Tibial artery (tissue), 4 donors: ENCODE data around the gene TAS2R3.
A peak's percentile ranks its signal among the peaks of the same experiment; 100 is the strongest.

Source experiments
- DNase-seq, 2 donors: peaks; one replicate each; pipeline ENCODE4 v3.0.0-alpha.2; 2019
- H3K27ac ChIP-seq, 2 donors: fragments of 200-600 bp; sonication (generic) in 1 of 2; 1 replicate in 1 of 2; 2 replicates in 1 of 2; pipeline ENCODE4 v1.5.1; 2018 to 2019; ENCODE audit warnings: mild to moderate bottlenecking in 1 of 2
- H3K27me3 ChIP-seq, 2 donors: fragments of 200-600 bp; sonication (generic) in 1 of 2; one replicate each; pipeline versions ENCODE4 v1.5.1 to v1.6.0; 2016 to 2019
- H3K36me3 ChIP-seq, 3 donors: fragments of 200-600 bp; sonication (generic) in 2 of 3; one replicate each; pipeline ENCODE4 v1.5.1; 2016 to 2019; ENCODE audit warnings: mild to moderate bottlenecking in 2 of 3
- H3K4me1 ChIP-seq, 4 donors: fragments of 200-600 bp; sonication (generic) in 2 of 4; 1 replicate in 3 of 4; 2 replicates in 1 of 4; pipeline ENCODE4 v1.5.1; 2016 to 2019
- H3K4me3 ChIP-seq, 2 donors: fragments of 200-600 bp; sonication (generic) in 1 of 2; 1 replicate in 1 of 2; 2 replicates in 1 of 2; pipeline ENCODE4 v1.5.1; 2018 to 2019; ENCODE audit warnings: mild to moderate bottlenecking in 2 of 2
- H3K9me3 ChIP-seq, 3 donors: fragments of 200-600 bp; sonication (generic) in 1 of 3; one replicate each; pipeline ENCODE4 v1.5.1; 2016 to 2019
- intact Hi-C: fragments of 100-400 bp; cut with DNase I; formaldehyde crosslinking; loops from one replicate; pipeline ENCODE4 v1.15.0; 2023; ENCODE audit warnings: low total_unique reads
- TF ChIP-seq, protein P1 (sequence below), 2 experiments: fragments of 200-600 bp in 1 of 2; fragments of 450-650 bp in 1 of 2; IDR thresholded peaks; one replicate each; pipeline ENCODE4 v1.5.1; 2017 to 2019; ENCODE audit warnings: antibody characterized with exemption in 2 of 2, mild to moderate bottlenecking in 1 of 2, moderate library complexity in 1 of 2

Gene TAS2R3

DNA sequence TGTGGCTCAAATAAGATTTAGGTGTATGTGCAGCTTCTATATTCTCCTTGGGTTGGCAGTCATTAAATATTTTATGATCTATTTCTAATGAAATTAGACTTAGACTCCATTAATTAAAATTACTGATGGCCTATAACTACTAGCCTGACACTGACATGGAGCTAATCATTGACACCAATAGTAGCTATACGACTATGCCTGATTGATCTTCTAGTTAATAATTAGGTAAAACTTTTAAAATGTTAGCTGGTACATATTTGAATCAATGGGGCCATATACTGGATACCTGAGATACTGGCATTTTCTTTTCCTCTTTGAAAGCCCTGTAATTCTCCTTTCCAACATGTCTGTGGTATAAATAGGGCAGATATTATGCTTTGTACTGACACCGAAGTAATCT lies 41.4 kb upstream of the TAS2R3 start:
- TF ChIP-seq, protein P1, sequence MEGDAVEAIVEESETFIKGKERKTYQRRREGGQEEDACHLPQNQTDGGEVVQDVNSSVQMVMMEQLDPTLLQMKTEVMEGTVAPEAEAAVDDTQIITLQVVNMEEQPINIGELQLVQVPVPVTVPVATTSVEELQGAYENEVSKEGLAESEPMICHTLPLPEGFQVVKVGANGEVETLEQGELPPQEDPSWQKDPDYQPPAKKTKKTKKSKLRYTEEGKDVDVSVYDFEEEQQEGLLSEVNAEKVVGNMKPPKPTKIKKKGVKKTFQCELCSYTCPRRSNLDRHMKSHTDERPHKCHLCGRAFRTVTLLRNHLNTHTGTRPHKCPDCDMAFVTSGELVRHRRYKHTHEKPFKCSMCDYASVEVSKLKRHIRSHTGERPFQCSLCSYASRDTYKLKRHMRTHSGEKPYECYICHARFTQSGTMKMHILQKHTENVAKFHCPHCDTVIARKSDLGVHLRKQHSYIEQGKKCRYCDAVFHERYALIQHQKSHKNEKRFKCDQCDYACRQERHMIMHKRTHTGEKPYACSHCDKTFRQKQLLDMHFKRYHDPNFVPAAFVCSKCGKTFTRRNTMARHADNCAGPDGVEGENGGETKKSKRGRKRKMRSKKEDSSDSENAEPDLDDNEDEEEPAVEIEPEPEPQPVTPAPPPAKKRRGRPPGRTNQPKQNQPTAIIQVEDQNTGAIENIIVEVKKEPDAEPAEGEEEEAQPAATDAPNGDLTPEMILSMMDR (IDR thresholded peaks at IDR 0.05): no peak
- Histone ChIP-seq H3K36me3 (peaks cover 0 to 5% (median 0%) of the 10 kb centered on the region in 3 donors), H3K27me3 (no peaks in the 10 kb centered on the region), H3K4me1 (no peaks in the 10 kb centered on the region), H3K27ac (no peak overlapping the region), H3K9me3 (no peaks in the 10 kb centered on the region), H3K4me3 (no peak overlapping the region)
- no peak for DNase-seq
- intact Hi-C loops: no loop called here

DNA sequence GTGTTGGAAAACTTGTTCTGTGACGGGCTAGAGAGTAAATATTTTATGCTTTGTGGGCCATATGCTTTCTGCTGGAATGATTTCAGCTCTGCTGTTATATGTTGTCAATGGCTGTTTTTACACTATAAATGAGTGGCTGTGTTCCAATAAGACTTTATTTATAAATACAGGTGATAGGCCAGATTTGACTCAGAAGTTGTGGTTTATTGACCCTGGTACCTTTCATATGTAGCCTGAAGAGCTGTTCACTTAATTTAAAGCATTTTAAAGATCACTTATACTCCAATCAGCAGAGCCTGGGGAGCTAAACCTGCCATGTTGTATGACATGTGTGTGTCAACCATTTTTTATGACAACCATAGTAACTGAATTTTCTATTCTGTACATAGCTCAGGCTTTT lies 34.9 kb upstream of the TAS2R3 start:
- no peak for DNase-seq
- Histone ChIP-seq H3K4me1 (no peaks in the 10 kb centered on the region), H3K4me3 (no peak overlapping the region), H3K27me3 (no peaks in the 10 kb centered on the region), H3K9me3 (no peaks in the 10 kb centered on the region), H3K27ac (no peak overlapping the region), H3K36me3 (peaks cover 0 to 6% (median 0%) of the 10 kb centered on the region in 3 donors)
- intact Hi-C loops: loop anchor here (5.0 kb wide), 1 partner anchor 1283 kb away; no protein-coding TSS in a partner anchor
- TF ChIP-seq, protein P1 (IDR thresholded peaks at IDR 0.05): no peak

DNA sequence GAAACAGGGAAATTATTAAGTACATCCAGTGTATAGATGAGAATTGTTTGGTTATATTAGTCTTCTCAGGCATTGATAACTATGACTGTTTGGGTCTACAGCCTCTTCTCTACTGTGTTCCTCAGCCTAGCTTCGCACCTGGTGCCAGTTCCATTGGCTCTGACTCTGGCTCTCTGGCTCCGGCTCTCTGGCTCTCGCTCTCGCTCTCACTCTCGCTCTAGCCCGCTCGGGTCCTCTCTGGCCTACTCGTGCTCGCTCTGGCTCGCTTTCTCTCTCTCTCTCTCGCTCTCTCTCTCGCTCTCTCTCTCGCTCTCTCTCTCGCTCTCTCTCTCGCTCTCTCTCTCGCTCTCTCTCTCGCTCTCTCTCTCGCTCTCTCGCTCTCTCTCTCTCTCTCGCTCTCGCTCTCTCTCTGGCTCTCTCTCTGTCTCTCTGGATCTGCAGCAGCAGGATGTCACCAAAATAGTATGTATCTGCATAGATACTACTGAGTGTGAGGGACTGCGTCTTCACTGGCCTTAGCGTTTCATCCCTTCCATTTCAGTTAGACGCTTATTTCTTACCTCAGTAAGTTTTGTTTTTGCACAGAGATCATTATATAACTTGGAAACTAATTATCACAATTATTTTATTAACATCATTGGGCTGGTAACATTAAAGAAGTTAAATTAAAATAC lies 32.3 kb upstream of the TAS2R3 start:
- H3K4me3 ChIP-seq: no peak overlapping the region
- H3K27me3 ChIP-seq: no peaks in the 10 kb centered on the region
- intact Hi-C loops: no loop called here
- TF ChIP-seq, protein P1 (IDR thresholded peaks at IDR 0.05): no peak
- no peak for DNase-seq
- H3K27ac ChIP-seq: no peak overlapping the region
- no peaks in the 10 kb centered on the region for H3K9me3 ChIP-seq
- H3K36me3 ChIP-seq: peaks cover 0 to 6% (median 0%) of the 10 kb centered on the region in 3 donors
- no peaks in the 10 kb centered on the region for H3K4me1 ChIP-seq

DNA sequence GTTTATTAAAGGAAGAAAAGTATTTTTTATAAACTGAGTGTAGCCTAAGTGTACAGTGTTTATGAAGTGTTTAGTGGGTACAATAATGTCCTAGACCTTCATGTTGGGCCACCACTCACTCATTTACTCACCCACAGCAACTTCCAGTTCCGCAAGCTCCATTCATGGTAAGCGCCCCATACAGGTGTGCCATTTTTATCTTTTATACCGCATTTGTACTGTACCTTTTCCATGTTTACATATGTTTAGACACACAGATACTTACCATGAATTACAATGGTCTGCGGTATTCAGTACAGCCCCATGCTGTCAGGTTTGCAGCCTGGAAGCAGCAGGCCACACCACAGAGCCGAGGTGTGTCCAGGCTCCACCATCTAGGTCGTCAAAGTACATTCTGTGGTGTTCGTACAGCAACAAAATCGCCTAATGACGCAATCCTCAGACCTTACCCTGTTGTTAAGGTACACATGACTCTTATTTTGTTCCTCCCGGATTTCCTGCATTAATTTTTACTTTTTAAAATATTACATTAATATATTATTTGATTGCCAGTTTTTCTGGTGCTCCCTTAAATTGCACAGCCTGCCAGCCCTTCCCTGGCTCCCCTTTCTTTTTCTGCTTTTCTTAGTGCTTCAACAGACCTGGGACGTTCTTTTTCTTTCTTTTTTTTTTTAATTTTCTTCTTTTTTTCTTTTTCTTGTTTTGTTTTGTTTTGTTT lies 26.6 kb upstream of the TAS2R3 start:
- Histone ChIP-seq H3K27me3 (no peaks in the 10 kb centered on the region), H3K9me3 (no peaks in the 10 kb centered on the region), H3K4me1 (peaks cover 0 to 22% (median 14%) of the 10 kb centered on the region in 4 donors), H3K27ac (peak overlapping the region; percentile 78 to 83), H3K4me3 (peak overlapping the region; percentile 67 to 75), H3K36me3 (peaks cover 14 to 19% (median 15%) of the 10 kb centered on the region in 3 donors)
- DNase-seq: no peak
- TF ChIP-seq, protein P1 (IDR thresholded peaks at IDR 0.05): no peak
- intact Hi-C loops: loop anchor here (5.0 kb wide), 1 partner anchor 720 kb away; no protein-coding TSS in a partner anchor

DNA sequence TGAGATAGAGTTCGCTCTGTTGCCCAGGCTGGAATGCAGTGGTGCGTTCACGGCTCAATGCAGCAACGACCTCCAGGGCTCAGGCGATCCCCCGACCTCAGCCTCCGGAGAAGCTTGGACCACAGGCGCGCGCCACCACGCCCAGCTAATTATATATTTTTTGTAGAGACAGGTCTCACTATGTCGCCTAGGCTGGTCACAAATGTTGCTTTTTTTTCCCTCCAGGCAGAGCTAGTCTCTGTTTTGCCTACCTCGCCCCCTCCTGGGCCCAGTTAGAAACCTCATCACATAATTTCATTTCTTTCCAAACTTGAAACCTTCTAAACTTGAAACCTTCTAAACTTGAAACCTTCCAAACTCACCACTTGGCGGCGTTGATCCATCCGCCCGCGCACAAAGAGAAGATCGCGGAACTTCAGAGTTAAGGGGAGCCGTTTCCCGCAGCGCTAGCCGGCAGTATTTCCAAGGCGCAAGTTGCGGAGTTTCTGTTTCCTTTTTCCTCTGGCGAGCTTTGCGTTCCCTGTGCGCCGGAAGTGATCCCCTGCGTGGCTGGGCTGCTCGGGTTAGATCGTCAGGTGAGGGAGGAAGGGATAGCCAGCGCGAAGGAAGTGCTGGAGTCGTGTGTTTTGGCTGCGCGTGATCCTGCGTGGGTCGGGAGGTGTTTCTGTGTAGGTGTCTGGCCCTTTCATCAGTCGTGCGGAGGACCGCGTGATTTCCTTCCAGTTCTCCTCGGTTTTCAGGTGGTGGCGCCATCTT lies 25.9 kb upstream of the TAS2R3 start, which contains the start of gene SSBP1:
Gene SSBP1, plus strand, starts transcription at position 523 of the 756 bp plus-strand sequence. CDS start 809 bp downstream, outside the sequence.
- Histone ChIP-seq H3K36me3 (peaks cover 22 to 26% (median 23%) of the 10 kb centered on the region in 3 donors), H3K27me3 (no peaks in the 10 kb centered on the region), H3K4me1 (peaks cover 0 to 22% (median 14%) of the 10 kb centered on the region in 4 donors), H3K9me3 (no peaks in the 10 kb centered on the region), H3K27ac (peak within 1 kb of the TSS; percentile 78 to 83), H3K4me3 (peak within 1 kb of the TSS; percentile 67 to 75)
- peak; percentile 87 to 94 for DNase-seq
- TF ChIP-seq, protein P1 (IDR thresholded peaks at IDR 0.05): peak; percentile 63 to 70
- intact Hi-C loops: loop anchor here (5.0 kb wide), 1 partner anchor 721 kb away; no protein-coding TSS in a partner anchor
